ENCODE data around the gene NFAM1. TPM values are rescaled to one million over a fixed set of nuclear protein-coding genes. Genes with fewer than 3 reads are reported as not detected.

Gene NFAM1
- total RNA-seq, 1 donor from 2014 or later = not detected

DNA sequence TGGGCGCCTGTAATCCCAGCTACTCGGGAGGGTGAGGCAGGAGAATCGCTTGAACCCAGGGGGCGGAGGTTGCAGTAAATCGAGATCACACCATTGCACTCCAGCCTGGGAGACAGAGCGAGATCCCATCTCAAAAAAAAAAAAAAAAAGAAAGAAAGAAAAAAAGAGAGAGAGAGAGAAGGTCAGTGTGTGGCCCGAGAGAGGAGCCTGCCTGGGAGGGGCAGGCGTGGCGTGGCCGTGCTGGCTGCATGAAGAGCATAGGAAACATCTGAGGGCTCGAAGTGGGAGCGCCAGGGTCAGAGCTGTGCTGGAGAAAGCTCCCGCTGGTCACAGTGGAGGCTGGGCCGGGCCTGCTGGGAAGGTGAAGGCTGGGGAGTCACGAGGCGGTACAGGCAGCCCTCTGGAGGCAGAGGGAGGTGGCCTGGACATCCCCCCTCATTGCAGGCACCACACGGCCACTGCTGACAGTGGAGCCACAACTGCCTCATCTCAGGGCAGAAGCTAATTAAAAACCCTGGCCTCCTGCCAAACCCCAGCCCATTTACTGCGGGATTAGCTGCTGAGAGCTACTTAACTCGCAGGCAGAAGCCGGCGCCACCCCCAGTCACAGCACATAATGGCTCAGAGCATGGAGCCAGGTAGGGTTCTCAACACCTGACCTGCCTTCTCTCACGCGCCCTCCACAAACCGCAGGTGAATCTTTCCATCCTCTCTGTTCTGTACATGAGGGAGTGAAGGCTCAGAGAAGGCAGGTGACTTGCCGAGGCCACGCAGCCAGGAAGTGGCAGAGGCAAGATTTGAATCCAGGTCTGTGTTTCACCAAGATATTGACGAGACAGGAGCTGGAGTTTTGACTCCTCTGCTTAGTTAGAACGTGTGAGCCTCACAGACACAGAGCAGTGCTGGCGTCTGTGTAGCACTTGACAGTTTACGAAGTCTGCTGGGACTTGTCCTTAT, 32.6 kb downstream of the NFAM1 start:
- TF ChIP-seq, protein P1, sequence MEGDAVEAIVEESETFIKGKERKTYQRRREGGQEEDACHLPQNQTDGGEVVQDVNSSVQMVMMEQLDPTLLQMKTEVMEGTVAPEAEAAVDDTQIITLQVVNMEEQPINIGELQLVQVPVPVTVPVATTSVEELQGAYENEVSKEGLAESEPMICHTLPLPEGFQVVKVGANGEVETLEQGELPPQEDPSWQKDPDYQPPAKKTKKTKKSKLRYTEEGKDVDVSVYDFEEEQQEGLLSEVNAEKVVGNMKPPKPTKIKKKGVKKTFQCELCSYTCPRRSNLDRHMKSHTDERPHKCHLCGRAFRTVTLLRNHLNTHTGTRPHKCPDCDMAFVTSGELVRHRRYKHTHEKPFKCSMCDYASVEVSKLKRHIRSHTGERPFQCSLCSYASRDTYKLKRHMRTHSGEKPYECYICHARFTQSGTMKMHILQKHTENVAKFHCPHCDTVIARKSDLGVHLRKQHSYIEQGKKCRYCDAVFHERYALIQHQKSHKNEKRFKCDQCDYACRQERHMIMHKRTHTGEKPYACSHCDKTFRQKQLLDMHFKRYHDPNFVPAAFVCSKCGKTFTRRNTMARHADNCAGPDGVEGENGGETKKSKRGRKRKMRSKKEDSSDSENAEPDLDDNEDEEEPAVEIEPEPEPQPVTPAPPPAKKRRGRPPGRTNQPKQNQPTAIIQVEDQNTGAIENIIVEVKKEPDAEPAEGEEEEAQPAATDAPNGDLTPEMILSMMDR (IDR thresholded peaks at IDR 0.05) = no peak
- no peak for DNase-seq (ENCODE audit: extremely low spot score, unreplicated experiment)
- Mint-ChIP-seq H3K27me3 (ENCODE audit: unreplicated experiment) (peaks cover 18% of the 10 kb centered on the region), H3K27ac (ENCODE audit: unreplicated experiment) (no peak overlapping the region), H3K4me1 (ENCODE audit: unreplicated experiment) (peaks cover 4% of the 10 kb centered on the region), H3K4me3 (ENCODE audit: unreplicated experiment) (no peak overlapping the region), H3K36me3 (ENCODE audit: unreplicated experiment) (no peaks in the 10 kb centered on the region), H3K9me3 (ENCODE audit: unreplicated experiment) (no peaks in the 10 kb centered on the region)

GRCh38 chr22:42397332-42398249, 34.6 kb downstream of the NFAM1 start:
- no peak for DNase-seq (ENCODE audit: extremely low spot score, unreplicated experiment)
- Mint-ChIP-seq H3K36me3 (ENCODE audit: unreplicated experiment) (no peaks in the 10 kb centered on the region), H3K9me3 (ENCODE audit: unreplicated experiment) (no peaks in the 10 kb centered on the region), H3K4me3 (ENCODE audit: unreplicated experiment) (no peak overlapping the region), H3K27me3 (ENCODE audit: unreplicated experiment) (peaks cover 17% of the 10 kb centered on the region), H3K4me1 (ENCODE audit: unreplicated experiment) (peaks cover 4% of the 10 kb centered on the region), H3K27ac (ENCODE audit: unreplicated experiment) (no peak overlapping the region)
- TF ChIP-seq, protein P1 (IDR thresholded peaks at IDR 0.05) = no peak

GRCh38 chr22:42396621-42397331, 35.4 kb downstream of the NFAM1 start:
- Mint-ChIP-seq H3K4me3 (ENCODE audit: unreplicated experiment) (no peak overlapping the region), H3K36me3 (ENCODE audit: unreplicated experiment) (no peaks in the 10 kb centered on the region), H3K9me3 (ENCODE audit: unreplicated experiment) (no peaks in the 10 kb centered on the region), H3K27ac (ENCODE audit: unreplicated experiment) (no peak overlapping the region), H3K27me3 (ENCODE audit: unreplicated experiment) (peaks cover 25% of the 10 kb centered on the region), H3K4me1 (ENCODE audit: unreplicated experiment) (peaks cover 4% of the 10 kb centered on the region)
- TF ChIP-seq, protein P1 (IDR thresholded peaks at IDR 0.05) = no peak
- no peak for DNase-seq (ENCODE audit: extremely low spot score, unreplicated experiment)

DNA sequence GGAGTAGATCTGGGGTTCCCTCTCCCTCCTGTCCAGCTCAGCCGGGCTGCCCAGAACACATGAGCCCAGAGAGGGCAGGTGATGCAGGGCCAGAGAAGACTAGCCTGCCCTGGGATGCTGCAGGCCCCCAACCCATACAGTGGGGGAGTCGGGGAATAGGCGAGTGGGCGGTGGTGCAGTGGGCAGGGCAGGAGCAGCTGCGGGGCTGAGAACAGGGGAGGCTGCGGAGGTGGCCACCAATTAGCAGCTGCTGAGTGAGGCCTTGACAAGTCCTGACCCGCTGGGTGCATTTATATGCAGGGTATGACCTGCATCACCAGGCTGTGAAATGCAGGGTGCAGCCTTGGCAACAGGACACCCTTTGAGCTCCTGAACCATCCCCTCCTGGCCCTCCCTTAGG, 43.1 kb downstream of the NFAM1 start:
- no peaks in the 10 kb centered on the region for H3K9me3 Mint-ChIP-seq (ENCODE audit: unreplicated experiment)

More for the DNA sequence above, 43.1 kb downstream of the NFAM1 start:
- TF ChIP-seq, protein P1 (IDR thresholded peaks at IDR 0.05) = no peak
- Mint-ChIP-seq H3K36me3 (ENCODE audit: unreplicated experiment) (no peaks in the 10 kb centered on the region), H3K4me1 (ENCODE audit: unreplicated experiment) (no peaks in the 10 kb centered on the region), H3K27me3 (ENCODE audit: unreplicated experiment) (peaks cover 10% of the 10 kb centered on the region), H3K4me3 (ENCODE audit: unreplicated experiment) (no peak overlapping the region), H3K27ac (ENCODE audit: unreplicated experiment) (no peak overlapping the region)
- DNase-seq (ENCODE audit: extremely low spot score, unreplicated experiment) = no peak
